ENCODE measurements around the gene SNN. TPM values are rescaled to one million over a fixed set of nuclear protein-coding genes. Genes with fewer than 3 reads are reported as not detected.

Gene SNN
- total RNA-seq, 1 donor from 2014 or later = 27.6 TPM

DNA sequence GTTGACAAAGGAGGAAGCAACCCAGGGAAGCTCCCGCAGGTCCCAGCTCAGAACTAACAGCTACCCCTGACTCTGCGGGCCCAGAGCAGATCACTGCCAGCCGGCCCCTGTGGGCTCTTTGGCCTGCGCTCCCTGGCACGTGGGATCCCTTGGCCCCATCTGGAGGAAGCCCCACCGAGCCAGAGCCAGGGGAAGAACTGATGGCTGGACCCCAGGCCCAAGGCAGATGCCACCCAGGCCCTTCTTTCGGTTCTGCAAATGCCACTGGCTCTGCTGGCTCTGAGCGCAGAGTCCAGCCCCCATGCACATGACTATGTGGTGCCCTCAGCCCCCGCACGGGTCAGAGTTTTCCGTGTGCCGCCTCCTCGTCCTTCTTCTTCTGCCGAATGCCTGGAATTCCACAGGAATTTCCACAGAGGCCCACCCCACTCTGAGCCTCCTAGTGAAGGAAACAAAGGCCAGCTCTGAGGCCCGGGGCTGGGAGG lies 35.8 kb upstream of the SNN start:
- Histone ChIP-seq H3K27me3 (ENCODE audit: control insufficient read depth, insufficient read depth, low read length) (no peaks in the 10 kb centered on the region), H3K4me3 (ENCODE audit: low read depth, low read length) (no peak overlapping the region), H3K36me3 (ENCODE audit: control insufficient read depth, insufficient read depth, low read length) (no peaks in the 10 kb centered on the region)
- no peak for TF ChIP-seq CTCF (IDR thresholded peaks at IDR 0.05; ENCODE audit: insufficient read depth, low read length, severe bottlenecking)
- FAIRE-seq (no peak), DNase-seq (ENCODE audit: low read depth) (no peak)

GRCh38 chr16:11633113-11633512 lies 35.1 kb upstream of the SNN start:
- FAIRE-seq (no peak), DNase-seq (ENCODE audit: low read depth) (no peak)
- H3K27me3 ChIP-seq (ENCODE audit: control insufficient read depth, insufficient read depth, low read length) = no peaks in the 10 kb centered on the region
- H3K4me3 ChIP-seq (ENCODE audit: low read depth, low read length) = no peak overlapping the region
- TF ChIP-seq CTCF (IDR thresholded peaks at IDR 0.05; ENCODE audit: insufficient read depth, low read length, severe bottlenecking) = no peak
- H3K36me3 ChIP-seq (ENCODE audit: control insufficient read depth, insufficient read depth, low read length) = no peaks in the 10 kb centered on the region

DNA sequence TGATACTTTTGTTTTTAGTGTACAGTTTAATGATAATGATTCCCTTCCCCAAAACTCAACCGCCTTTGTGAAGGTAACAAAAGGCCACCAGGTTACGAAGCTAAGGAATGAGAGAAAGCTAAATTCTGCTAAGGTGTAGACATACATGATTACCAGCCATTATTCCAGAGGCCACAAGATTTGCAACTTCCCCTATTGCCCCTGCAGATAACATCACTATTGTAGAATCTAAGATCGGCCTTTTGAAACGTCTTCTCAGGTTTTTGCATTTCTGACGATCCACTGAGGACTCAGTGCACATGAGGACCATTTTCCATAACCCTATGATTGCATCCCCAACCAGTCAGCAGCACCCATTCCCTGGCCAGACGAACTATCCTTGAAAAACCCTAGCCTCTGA lies 33.9 kb upstream of the SNN start:
- no peak for TF ChIP-seq CTCF (IDR thresholded peaks at IDR 0.05; ENCODE audit: insufficient read depth, low read length, severe bottlenecking)
- no peaks in the 10 kb centered on the region for H3K36me3 ChIP-seq (ENCODE audit: control insufficient read depth, insufficient read depth, low read length)
- no peak for DNase-seq (ENCODE audit: low read depth)
- no peak for FAIRE-seq
- H3K4me3 ChIP-seq (ENCODE audit: low read depth, low read length) = no peak overlapping the region
- no peaks in the 10 kb centered on the region for H3K27me3 ChIP-seq (ENCODE audit: control insufficient read depth, insufficient read depth, low read length)

DNA sequence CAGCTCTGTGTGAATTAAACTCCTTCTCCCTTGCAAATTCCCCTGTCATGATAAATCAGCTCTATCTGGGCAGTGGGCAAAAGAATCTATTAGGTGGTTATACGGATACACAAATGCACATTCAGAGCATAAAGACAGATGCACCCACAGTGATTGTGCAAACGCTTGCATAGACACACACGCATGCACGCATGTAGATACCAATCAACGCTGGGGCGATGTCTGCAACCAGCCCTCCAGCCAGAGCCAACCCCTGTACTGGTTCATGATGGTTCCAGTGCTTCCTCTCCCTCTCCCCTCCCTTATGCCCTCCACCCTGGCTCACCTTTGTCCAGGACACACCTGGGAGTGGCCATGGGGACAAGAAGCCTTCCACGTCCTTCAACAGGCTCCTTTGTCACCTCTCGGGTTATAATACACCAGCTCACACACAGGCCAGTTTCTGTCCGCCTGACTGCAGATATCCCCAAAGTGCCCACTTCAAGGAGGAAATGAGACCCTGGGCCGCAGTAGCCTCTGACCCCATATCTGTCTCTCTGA lies 33.1 kb upstream of the SNN start:
- DNase-seq (ENCODE audit: low read depth) = no peak
- no peak for TF ChIP-seq CTCF (IDR thresholded peaks at IDR 0.05; ENCODE audit: insufficient read depth, low read length, severe bottlenecking)
- Histone ChIP-seq H3K4me3 (ENCODE audit: low read depth, low read length) (no peak overlapping the region), H3K27me3 (ENCODE audit: control insufficient read depth, insufficient read depth, low read length) (no peaks in the 10 kb centered on the region), H3K36me3 (ENCODE audit: control insufficient read depth, insufficient read depth, low read length) (no peaks in the 10 kb centered on the region)
- FAIRE-seq = no peak

DNA sequence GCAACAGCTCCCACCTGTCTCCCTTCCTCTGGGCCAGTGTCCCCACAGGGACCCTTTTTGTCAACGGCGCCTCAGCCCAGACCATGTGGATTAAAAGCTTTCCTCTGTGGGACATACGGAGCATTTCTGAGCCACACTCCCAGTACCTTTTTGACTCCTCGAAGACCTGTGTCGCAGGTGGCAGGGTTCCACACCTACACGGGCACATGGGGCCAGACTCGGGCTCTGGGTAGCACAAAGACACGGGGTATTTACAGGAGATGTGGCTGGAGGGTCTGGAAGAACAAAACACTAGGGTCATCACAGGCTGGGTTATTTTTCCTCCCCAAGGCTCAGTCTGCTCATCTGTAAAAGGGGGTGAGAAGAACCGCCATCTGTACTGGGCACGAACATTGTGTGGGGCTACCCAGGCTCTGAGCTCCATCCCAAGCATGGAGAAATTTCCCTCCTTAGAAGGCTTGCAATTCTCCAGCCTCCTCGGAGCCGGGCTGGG lies 32.5 kb upstream of the SNN start:
- TF ChIP-seq CTCF (IDR thresholded peaks at IDR 0.05; ENCODE audit: insufficient read depth, low read length, severe bottlenecking) = no peak
- no peak for FAIRE-seq
- Histone ChIP-seq H3K27me3 (ENCODE audit: control insufficient read depth, insufficient read depth, low read length) (no peaks in the 10 kb centered on the region), H3K36me3 (ENCODE audit: control insufficient read depth, insufficient read depth, low read length) (no peaks in the 10 kb centered on the region), H3K4me3 (ENCODE audit: low read depth, low read length) (peak overlapping the region; percentile 1)
- DNase-seq (ENCODE audit: low read depth) = no peak

DNA sequence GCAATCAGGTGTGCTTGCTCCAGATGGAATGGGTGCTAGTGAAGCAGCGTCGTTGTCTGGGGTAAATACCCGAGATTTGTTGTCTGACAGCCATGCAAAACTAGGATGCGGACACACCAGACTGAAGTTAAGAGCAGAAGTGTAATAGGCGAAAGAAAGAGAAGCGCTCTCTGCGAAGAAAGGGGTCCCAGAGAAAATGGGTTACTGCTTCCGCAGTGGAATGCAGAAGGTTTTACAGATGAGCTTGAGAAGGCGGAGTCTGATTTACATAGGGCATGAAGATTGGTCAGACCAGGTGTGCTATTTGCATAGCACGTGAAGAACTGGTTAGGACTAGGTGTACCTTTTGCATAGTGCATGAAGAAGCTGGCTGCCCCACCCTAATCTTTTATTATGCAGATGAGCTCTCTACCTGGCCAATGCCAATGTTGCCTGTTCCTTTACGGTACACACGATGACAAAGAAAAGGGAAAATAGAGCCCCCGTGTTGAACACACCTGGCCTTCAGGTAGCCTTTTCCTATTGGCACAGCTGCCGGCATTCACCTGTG lies 32.0 kb upstream of the SNN start:
- Histone ChIP-seq H3K4me3 (ENCODE audit: low read depth, low read length) (peak overlapping the region; percentile 1), H3K27me3 (ENCODE audit: control insufficient read depth, insufficient read depth, low read length) (no peaks in the 10 kb centered on the region), H3K36me3 (ENCODE audit: control insufficient read depth, insufficient read depth, low read length) (no peaks in the 10 kb centered on the region)
- FAIRE-seq (no peak), DNase-seq (ENCODE audit: low read depth) (peak; percentile 98)
- no peak for TF ChIP-seq CTCF (IDR thresholded peaks at IDR 0.05; ENCODE audit: insufficient read depth, low read length, severe bottlenecking)
